K562 (cell line): Measurements from ENCODE around the gene GNG7. TPM values are rescaled to one million over a fixed set of nuclear protein-coding genes. Genes with fewer than 3 reads are reported as not detected.

Experiments used
- ATF7 ChIP-seq: fragments of 450-650 bp; IDR thresholded peaks from 2 replicates; pipeline ENCODE4 v1.7.1; 2014; ENCODE audit warnings: mild to moderate bottlenecking, moderate library complexity
- HMGN3 ChIP-seq: IDR thresholded peaks from 2 replicates; pipeline ENCODE4 v1.6.1; 2011; ENCODE audit warnings: borderline replicate concordance, low read depth, mild to moderate bottlenecking, mixed read lengths, low read length; ENCODE audit not compliant: insufficient read length; ENCODE audit errors: extremely low read depth
- HNRNPH1 ChIP-seq: fragments of 200-400 bp; formaldehyde crosslinking; optimal IDR thresholded peaks from 2 replicates; pipeline ENCODE3; 2017; ENCODE audit warnings: low read depth, mild to moderate bottlenecking, low read length, moderate library complexity
- MBD1 ChIP-seq: fragments of 250-450 bp; sonication (Bioruptor Pico); IDR thresholded peaks from 2 replicates; pipeline ENCODE4 v1.8.0; 2022; ENCODE audit warnings: inconsistent platforms
- NR2C2 ChIP-seq, 2 experiments: fragments of 200-800 bp in 1 of 2; sonication (Bioruptor generic) in 1 of 2; sonication (generic) in 1 of 2; formaldehyde crosslinking in 1 of 2; IDR thresholded peaks; 2 replicates each; pipeline versions ENCODE4 v1.6.1 to v1.8.0; 2016 to 2022; ENCODE audit warnings: mild to moderate bottlenecking in 1 of 2, missing compliant biosample characterization in 1 of 2, missing genetic modification characterization in 1 of 2, missing genetic modification reagents in 1 of 2
- RAD21 ChIP-seq, 2 experiments: fragments of 250-450 bp in 1 of 2; fragments of 450-650 bp in 1 of 2; sonication (Bioruptor Pico) in 1 of 2; formaldehyde crosslinking in 1 of 2; IDR thresholded peaks in 1 of 2; conservative IDR thresholded peaks in 1 of 2; 2 replicates each; pipeline versions ENCODE4 v1.4.0 to v1.8.0; 2020 to 2022; ENCODE audit warnings: mild to moderate bottlenecking in 2 of 2, moderate library complexity in 1 of 2
- RBFOX2 ChIP-seq: fragments of 200-400 bp; formaldehyde crosslinking; IDR thresholded peaks from 2 replicates; pipeline ENCODE4 v1.6.1; 2017; ENCODE audit warnings: low read depth, mild to moderate bottlenecking, low read length, moderate library complexity
- ZBTB8A ChIP-seq: fragments of 450-650 bp; IDR thresholded peaks from 2 replicates; pipeline ENCODE4 v1.6.1; 2018; ENCODE audit warnings: mild to moderate bottlenecking, moderate library complexity; ENCODE audit not compliant: partially characterized antibody
- polyA plus RNA-seq, 8 experiments: library from polyadenylated mRNA; depleted of rRNA in 4 of 8; stranded (reverse) in 5 of 8; unstranded in 3 of 8; fragments of >200 nt; fragmentation: Nextera tagmentation in 2 of 8; fragmentation: Illumina TruSeq in 1 of 8; extraction: Ambion mirVana in 2 of 8; extraction: Trizol in 1 of 8; gene quantifications; 2 replicates each; pipeline versions ENCODE4 v1.2.1 to v1.2.3, GENCODE V29; 2011 to 2014; ENCODE audit warnings: inconsistent platforms in 1 of 8, missing spikeins in 1 of 8
- total RNA-seq, 7 experiments: library from RNA; depleted of rRNA in 6 of 7; stranded (reverse); fragments of >200 nt in 6 of 7; fragmentation: Illumina TruSeq in 2 of 7; extraction: Trizol in 2 of 7; gene quantifications; 2 replicates each; pipeline versions ENCODE4 v1.2.1 to v1.2.3, GENCODE V29; 2011 to 2021; ENCODE audit warnings: low replicate concordance in 1 of 7
- TF ChIP-seq, protein P1 (sequence below), 2 experiments: fragments of 450-650 bp; formaldehyde crosslinking in 1 of 2; IDR thresholded peaks; 2 replicates each; pipeline versions ENCODE4 v1.4.0 to v1.6.1; 2014 to 2020; ENCODE audit warnings: mild to moderate bottlenecking in 2 of 2, borderline replicate concordance in 1 of 2, low read depth in 1 of 2
- TF ChIP-seq, protein P2 (sequence below), 2 experiments: fragments of 450-650 bp in 1 of 2; IDR thresholded peaks; 2 replicates each; pipeline ENCODE4 v1.6.1; 2011 to 2017; ENCODE audit warnings: low read depth in 2 of 2, antibody characterized with exemption in 1 of 2, borderline replicate concordance in 1 of 2, low read length in 1 of 2, mild to moderate bottlenecking in 1 of 2, mixed read lengths in 1 of 2; ENCODE audit not compliant: control insufficient read depth in 1 of 2

GNG7 gene
- total and polyA plus RNA-seq, 9 of the 15 experiments (the other 6 are each of a cell fraction or from before 2014, with no cell fraction given): 0.01 to 0.20 (median 0.06) TPM; not detected in 1

GRCh38 chr19:2543463-2544442 lies 158.7 kb downstream of the GNG7 start (continued):
- TF ChIP-seq HNRNPH1 (no peak), NR2C2 (CRISPR knock-in tag; IDR thresholded peaks at IDR 0.05) (no peak), NR2C2 (tag; IDR thresholded peaks at IDR 0.05) (peak; percentile 42; the same call in 1 of the 2 replicates), MBD1 (no peak), ATF7 (peak; percentile 57; the same call in 1 of the 2 replicates), ZBTB8A (no peak), HMGN3 (peak; percentile 49), RAD21 (CRISPR knock-in tag; conservative IDR thresholded peaks at IDR 0.05 in 1 of 2, IDR thresholded peaks at IDR 0.05 in 1 of 2) (peak; percentile 54 to 69; a peak in 3 of 4 replicates), RBFOX2 (peak; percentile 39; the same call in 1 of the 2 replicates)
- TF ChIP-seq, protein P1, sequence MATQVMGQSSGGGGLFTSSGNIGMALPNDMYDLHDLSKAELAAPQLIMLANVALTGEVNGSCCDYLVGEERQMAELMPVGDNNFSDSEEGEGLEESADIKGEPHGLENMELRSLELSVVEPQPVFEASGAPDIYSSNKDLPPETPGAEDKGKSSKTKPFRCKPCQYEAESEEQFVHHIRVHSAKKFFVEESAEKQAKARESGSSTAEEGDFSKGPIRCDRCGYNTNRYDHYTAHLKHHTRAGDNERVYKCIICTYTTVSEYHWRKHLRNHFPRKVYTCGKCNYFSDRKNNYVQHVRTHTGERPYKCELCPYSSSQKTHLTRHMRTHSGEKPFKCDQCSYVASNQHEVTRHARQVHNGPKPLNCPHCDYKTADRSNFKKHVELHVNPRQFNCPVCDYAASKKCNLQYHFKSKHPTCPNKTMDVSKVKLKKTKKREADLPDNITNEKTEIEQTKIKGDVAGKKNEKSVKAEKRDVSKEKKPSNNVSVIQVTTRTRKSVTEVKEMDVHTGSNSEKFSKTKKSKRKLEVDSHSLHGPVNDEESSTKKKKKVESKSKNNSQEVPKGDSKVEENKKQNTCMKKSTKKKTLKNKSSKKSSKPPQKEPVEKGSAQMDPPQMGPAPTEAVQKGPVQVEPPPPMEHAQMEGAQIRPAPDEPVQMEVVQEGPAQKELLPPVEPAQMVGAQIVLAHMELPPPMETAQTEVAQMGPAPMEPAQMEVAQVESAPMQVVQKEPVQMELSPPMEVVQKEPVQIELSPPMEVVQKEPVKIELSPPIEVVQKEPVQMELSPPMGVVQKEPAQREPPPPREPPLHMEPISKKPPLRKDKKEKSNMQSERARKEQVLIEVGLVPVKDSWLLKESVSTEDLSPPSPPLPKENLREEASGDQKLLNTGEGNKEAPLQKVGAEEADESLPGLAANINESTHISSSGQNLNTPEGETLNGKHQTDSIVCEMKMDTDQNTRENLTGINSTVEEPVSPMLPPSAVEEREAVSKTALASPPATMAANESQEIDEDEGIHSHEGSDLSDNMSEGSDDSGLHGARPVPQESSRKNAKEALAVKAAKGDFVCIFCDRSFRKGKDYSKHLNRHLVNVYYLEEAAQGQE (IDR thresholded peaks at IDR 0.05; ENCODE audit: borderline replicate concordance): peak; percentile 93
- TF ChIP-seq, protein P1 (CRISPR knock-in tag; IDR thresholded peaks at IDR 0.05; ENCODE audit: low read depth): no peak
- TF ChIP-seq, protein P2, sequence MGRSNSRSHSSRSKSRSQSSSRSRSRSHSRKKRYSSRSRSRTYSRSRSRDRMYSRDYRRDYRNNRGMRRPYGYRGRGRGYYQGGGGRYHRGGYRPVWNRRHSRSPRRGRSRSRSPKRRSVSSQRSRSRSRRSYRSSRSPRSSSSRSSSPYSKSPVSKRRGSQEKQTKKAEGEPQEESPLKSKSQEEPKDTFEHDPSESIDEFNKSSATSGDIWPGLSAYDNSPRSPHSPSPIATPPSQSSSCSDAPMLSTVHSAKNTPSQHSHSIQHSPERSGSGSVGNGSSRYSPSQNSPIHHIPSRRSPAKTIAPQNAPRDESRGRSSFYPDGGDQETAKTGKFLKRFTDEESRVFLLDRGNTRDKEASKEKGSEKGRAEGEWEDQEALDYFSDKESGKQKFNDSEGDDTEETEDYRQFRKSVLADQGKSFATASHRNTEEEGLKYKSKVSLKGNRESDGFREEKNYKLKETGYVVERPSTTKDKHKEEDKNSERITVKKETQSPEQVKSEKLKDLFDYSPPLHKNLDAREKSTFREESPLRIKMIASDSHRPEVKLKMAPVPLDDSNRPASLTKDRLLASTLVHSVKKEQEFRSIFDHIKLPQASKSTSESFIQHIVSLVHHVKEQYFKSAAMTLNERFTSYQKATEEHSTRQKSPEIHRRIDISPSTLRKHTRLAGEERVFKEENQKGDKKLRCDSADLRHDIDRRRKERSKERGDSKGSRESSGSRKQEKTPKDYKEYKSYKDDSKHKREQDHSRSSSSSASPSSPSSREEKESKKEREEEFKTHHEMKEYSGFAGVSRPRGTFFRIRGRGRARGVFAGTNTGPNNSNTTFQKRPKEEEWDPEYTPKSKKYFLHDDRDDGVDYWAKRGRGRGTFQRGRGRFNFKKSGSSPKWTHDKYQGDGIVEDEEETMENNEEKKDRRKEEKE (IDR thresholded peaks at IDR 0.05; ENCODE audit: borderline replicate concordance in 1 of 2, control insufficient read depth in 1 of 2, low read depth in 2 of 2, low read length in 1 of 2): no peak
